ENCODE results near the gene EPC2.

DNA sequence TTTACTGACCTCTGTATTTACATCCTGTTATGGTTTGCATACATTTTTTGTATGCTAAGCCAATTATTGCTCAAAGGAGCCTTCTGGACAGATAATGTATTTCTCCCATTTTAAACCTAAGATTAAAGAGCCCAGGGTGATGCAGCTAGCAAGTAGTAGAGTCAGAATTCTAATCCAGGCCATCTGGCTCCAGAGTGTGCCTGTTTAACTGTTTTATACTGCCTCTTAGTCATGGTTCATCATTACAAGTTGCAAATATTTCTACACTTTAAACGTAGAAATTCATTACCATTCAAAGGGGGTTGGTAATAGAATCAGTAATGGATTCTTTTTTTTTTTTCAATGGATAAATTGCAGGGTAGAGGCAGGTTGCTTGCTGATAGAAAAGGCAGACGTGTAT, 52.4 kb downstream of the EPC2 start:
- TF ChIP-seq, protein P1, sequence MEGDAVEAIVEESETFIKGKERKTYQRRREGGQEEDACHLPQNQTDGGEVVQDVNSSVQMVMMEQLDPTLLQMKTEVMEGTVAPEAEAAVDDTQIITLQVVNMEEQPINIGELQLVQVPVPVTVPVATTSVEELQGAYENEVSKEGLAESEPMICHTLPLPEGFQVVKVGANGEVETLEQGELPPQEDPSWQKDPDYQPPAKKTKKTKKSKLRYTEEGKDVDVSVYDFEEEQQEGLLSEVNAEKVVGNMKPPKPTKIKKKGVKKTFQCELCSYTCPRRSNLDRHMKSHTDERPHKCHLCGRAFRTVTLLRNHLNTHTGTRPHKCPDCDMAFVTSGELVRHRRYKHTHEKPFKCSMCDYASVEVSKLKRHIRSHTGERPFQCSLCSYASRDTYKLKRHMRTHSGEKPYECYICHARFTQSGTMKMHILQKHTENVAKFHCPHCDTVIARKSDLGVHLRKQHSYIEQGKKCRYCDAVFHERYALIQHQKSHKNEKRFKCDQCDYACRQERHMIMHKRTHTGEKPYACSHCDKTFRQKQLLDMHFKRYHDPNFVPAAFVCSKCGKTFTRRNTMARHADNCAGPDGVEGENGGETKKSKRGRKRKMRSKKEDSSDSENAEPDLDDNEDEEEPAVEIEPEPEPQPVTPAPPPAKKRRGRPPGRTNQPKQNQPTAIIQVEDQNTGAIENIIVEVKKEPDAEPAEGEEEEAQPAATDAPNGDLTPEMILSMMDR (IDR thresholded peaks at IDR 0.05; ENCODE audit: low read depth, low read length) = no peak
- TF ChIP-seq POLR2A (IDR thresholded peaks at IDR 0.05; ENCODE audit: extremely low read depth, insufficient read length) (no peak), MYC (IDR thresholded peaks at IDR 0.05; ENCODE audit: low read depth, low read length) (no peak)
- TF ChIP-seq, protein P2, sequence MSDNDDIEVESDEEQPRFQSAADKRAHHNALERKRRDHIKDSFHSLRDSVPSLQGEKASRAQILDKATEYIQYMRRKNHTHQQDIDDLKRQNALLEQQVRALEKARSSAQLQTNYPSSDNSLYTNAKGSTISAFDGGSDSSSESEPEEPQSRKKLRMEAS (IDR thresholded peaks at IDR 0.05; ENCODE audit: low read depth, low read length) = no peak
